AG10803 (cell line): ENCODE results near the gene DUSP16.

Experiments
- DNase-seq: peaks from one replicate; pipeline ENCODE4 v3.0.0; 2010; ENCODE audit warnings: low read depth
- H3K4me3 ChIP-seq: 2 replicates; pipeline ENCODE4 v1.5.1; 2011; ENCODE audit warnings: mild to moderate bottlenecking, low read length, control low read depth
- CTCF ChIP-seq: conservative IDR thresholded peaks from 2 replicates; pipeline ENCODE4 v1.5.1; 2011; ENCODE audit warnings: mild to moderate bottlenecking, low read length, control low read depth, inconsistent platforms

The DUSP16 gene

GRCh38 chr12:12482150-12482761, 80.4 kb downstream of the DUSP16 start:
- TF ChIP-seq CTCF: no peak
- no peak overlapping the region for H3K4me3 ChIP-seq
- DNase-seq: no peak

- no peak for TF ChIP-seq CTCF
- DNase-seq: no peak
- H3K4me3 ChIP-seq: no peak overlapping the region
Measured at GRCh38 chr12:12481631-12482030, 81.0 kb downstream of the DUSP16 start.

GRCh38 chr12:12480074-12480473, 82.6 kb downstream of the DUSP16 start:
- no peak for DNase-seq
- no peak for TF ChIP-seq CTCF
- no peak overlapping the region for H3K4me3 ChIP-seq

GRCh38 chr12:12477532-12477890, 85.2 kb downstream of the DUSP16 start:
- no peak for DNase-seq
- no peak overlapping the region for H3K4me3 ChIP-seq
- TF ChIP-seq CTCF: no peak

- H3K4me3 ChIP-seq: no peak overlapping the region
- DNase-seq: no peak
- TF ChIP-seq CTCF: no peak
Measured at GRCh38 chr12:12476857-12477531, 85.7 kb downstream of the DUSP16 start.

- no peak overlapping the region for H3K4me3 ChIP-seq
- DNase-seq: no peak
- no peak for TF ChIP-seq CTCF
Measured at GRCh38 chr12:12474931-12475795, 87.5 kb downstream of the DUSP16 start.
